LNCaP clone FGC (cell line): ENCODE results near the gene GALNT9.

Experiments
- DNase-seq: peaks from one replicate; pipeline ENCODE4 v3.0.0-alpha.2; 2011; ENCODE audit warnings: low read depth
- H3K4me3 ChIP-seq: 2 replicates; pipeline ENCODE4 v1.5.1; 2011; ENCODE audit warnings: mild to moderate bottlenecking, low read depth, low read length, control low read depth
- CTCF ChIP-seq: IDR thresholded peaks from 2 replicates; pipeline ENCODE4 v1.5.1; 2012; ENCODE audit warnings: mild to moderate bottlenecking; ENCODE audit not compliant: control insufficient read depth, insufficient read depth; ENCODE audit errors: extremely low read depth

Gene GALNT9

DNA sequence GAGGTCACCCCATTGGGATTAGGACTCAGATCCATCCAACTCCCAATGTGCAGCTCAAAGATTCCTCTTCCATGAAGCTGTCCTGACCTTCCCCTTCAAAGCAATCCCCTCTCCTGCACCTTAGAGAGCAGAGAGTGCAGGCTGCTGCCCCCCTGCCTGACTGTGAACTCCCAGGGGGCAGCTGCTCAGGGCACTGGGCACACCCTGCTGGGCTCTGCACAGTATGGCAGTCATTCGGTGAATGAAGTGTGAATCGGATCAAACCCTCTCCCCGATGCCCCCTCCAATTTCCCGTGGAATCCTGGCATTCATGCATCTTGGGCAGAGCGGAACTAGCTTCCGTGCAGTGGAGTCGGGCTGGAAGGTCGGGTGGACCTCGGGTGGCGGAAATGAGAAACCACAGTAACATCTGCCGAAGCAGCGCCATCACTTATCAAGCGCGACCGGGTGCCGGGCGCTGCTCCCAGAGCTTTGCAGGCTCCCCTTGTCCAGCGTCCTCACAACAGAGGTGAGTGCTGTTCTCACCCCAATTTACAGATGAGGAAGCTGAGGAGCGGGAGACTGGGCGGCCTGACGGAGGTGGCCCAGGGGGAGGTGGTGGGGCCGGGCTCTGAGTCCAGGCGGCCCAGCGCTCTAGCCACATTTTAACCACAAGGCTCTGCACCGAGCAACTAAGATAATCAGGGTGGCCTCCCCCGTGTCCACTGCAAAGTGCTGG, 14.7 kb downstream of the GALNT9 start:
- no peak for DNase-seq

DNA sequence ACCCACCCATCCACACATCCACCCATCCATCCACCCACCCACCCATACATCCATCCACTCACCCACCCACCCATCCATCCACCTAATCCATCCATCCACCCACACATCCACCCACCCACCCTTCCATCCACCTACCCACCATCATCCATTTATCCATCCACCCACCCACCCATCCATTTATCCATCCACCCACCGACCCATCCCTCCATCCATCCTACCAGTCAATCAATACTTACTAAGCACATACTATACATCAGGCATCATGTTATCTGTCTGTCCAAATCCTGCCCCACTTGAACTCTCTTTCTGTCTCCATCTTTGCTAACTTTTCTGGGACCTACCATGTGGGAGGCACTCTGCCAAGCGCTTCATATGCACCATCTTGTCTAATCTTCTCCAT, 15.4 kb downstream of the GALNT9 start:
- TF ChIP-seq CTCF: no peak
- no peak overlapping the region for H3K4me3 ChIP-seq
- DNase-seq: no peak

More for the DNA sequence above, 14.7 kb downstream of the GALNT9 start:
- H3K4me3 ChIP-seq: no peak overlapping the region
- TF ChIP-seq CTCF: no peak

GRCh38 chr12:132313182-132313581, 16.2 kb downstream of the GALNT9 start:
- DNase-seq: no peak
- H3K4me3 ChIP-seq: no peak overlapping the region
- no peak for TF ChIP-seq CTCF

DNA sequence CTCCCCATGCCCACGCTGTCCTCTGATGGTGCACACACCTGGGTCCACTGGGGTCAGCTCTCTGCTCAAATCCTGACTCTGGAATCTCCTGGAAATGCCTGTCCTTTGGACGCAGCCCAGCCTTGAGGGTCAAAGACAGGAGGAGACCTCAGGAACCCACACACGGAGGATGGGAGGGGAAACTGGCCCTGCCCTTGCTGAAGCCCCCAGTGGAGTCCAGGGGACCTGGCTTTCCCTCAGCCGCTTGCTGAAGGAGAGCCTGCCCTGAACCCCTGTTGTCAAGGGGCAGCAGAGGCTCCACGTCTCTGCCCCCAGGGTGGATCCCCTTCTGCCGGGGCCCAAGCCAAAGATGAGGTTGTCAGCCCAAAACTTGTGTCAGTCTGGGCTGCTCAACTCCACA, 16.9 kb downstream of the GALNT9 start:
- H3K4me3 ChIP-seq: no peak overlapping the region
- no peak for DNase-seq
- no peak for TF ChIP-seq CTCF

DNA sequence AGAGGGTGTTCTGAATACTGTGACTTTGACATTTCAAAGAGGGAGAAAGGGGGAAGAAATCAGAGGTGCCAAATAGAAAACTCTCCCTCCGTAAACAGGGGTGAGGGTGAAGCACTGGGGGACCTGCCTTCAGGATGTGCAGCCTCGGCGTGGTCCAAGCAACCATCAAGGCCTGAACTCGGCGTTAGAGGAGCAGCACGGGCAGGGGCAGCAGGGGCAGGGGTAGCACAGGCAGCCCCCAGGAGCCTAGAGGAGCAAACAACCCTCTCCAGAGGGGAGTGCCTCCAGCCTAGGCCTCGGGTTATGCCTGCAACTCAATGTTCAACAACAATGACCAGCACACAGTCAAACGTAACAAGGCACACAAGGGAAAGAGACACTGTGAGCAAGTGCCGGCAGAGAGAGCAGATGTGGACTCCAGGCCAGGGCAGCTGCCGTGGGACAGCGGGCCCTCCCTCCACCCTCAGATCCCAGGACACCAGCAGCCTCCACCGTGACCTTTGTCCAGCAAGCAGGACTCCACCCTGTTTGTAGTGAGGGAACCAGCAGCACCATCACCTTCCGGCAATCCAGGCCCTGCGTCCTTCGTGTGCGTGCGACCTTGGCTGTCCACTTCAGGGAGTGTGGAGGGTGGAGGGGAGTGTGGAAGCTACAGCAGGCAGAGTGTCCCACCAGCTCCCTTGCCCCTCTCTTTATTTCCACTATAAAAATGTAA, 18.0 kb downstream of the GALNT9 start:
- no peak overlapping the region for H3K4me3 ChIP-seq
- DNase-seq: no peak
- no peak for TF ChIP-seq CTCF

DNA sequence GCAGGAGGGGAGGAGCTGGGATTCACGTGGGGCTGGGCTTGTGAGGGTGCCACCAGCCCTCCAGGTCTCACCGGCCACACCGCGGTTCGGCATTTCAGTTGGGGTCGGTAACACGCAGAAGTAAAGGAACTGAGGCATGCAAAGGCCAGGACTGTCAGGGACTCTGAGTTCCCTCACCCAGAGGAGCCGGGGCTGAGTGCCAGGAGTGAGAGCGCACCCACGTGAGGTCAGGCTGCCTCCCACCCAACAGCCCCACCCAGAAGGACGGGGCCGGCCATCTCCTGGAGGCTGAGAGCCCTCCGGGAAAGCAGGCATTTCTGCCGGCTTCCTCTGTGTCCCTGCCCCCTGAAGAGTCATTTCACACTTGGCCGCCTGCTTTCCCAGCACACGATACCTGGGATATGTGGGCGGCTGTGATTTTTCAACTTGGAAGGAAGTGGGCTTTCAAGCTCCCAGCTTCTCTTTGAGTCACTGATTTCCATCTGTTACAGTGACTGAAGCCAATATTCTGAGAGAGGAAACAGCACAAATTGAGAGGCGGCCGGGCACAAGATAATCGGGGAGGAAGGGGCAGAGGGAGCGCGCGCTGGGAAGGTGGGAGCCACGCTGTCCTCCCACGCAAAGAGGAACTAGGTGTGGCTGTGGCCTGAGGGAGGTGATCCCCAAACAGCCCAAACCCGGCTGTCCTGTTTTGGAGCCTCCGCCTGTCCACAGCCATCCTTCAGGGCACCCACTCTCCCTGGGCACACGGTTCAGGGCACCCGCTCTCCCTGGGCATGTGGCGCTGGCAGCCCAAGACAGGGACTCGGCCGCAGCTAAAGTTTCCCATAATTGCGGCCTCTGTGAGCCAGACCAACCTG, 19.0 kb downstream of the GALNT9 start:
- H3K4me3 ChIP-seq: no peak overlapping the region
- no peak for TF ChIP-seq CTCF
- no peak for DNase-seq
